Right atrium auricular region (tissue), 2 donors: ENCODE results near the gene UTS2R. TPM values are rescaled to one million over a fixed set of nuclear protein-coding genes. Genes with fewer than 3 reads are reported as not detected.
A peak's percentile ranks its signal among the peaks of the same experiment; 100 is the strongest.
"Not testable (repeated sequence)": the region's sequence is repeated elsewhere in the genome, so short reads cannot be mapped to it uniquely, and the experiment has no call there.

ENCODE experiments used
- DNase-seq: peaks from one replicate; pipeline ENCODE4 v3.0.0-alpha.2; 2019; ENCODE audit warnings: low spot score
- H3K27ac ChIP-seq, 2 donors: fragments of 200-600 bp; sonication (generic); 1 replicate in 1 of 2; 2 replicates in 1 of 2; pipeline ENCODE4 v1.5.1; 2016 to 2019
- H3K27me3 ChIP-seq, 2 donors: fragments of 200-600 bp; sonication (generic); one replicate each; pipeline versions ENCODE4 v1.5.1 to v1.6.0; 2017 to 2019
- H3K36me3 ChIP-seq: fragments of 200-600 bp; sonication (generic); one replicate; pipeline ENCODE4 v1.5.1; 2016
- H3K4me1 ChIP-seq, 2 donors: fragments of 200-600 bp; sonication (generic); one replicate each; pipeline versions ENCODE4 v1.5.1 to v1.6.0; 2017 to 2019
- H3K4me3 ChIP-seq, 2 donors: fragments of 200-600 bp; sonication (generic); 1 replicate in 1 of 2; 2 replicates in 1 of 2; pipeline ENCODE4 v1.5.1; 2017 to 2019; ENCODE audit warnings: mild to moderate bottlenecking in 1 of 2, moderate library complexity in 1 of 2
- H3K9me3 ChIP-seq, 2 donors: fragments of 200-600 bp; sonication (generic); one replicate each; pipeline ENCODE4 v1.5.1; 2019
- CTCF ChIP-seq, 2 donors: fragments of 200-600 bp; sonication (generic); IDR thresholded peaks; one replicate each; pipeline ENCODE4 v1.5.1; 2019; ENCODE audit warnings: antibody characterized with exemption in 2 of 2
- total RNA-seq, 2 donors: library from RNA; depleted of rRNA; stranded (reverse); fragments of >200 nt; gene quantifications; one replicate each; pipeline ENCODE4 v1.1.0, GENCODE V29; 2016

UTS2R gene
- total RNA-seq, 2 donors from 2014 or later = 0.44 to 16.9 TPM

GRCh38 chr17:82372249-82373071 is 895 bp downstream of the UTS2R start:
- TF ChIP-seq CTCF (IDR thresholded peaks at IDR 0.05) = no peak
- Histone ChIP-seq H3K4me3 (peak overlapping the region; percentile 33 to 43), H3K36me3 (no peaks in the 10 kb centered on the region), H3K27me3 (peaks cover 0 to 17% of the 10 kb centered on the region in 2 donors), H3K4me1 (peaks cover 0 to 27% of the 10 kb centered on the region in 2 donors), H3K9me3 (no peaks in the 10 kb centered on the region), H3K27ac (peak overlapping the region in 1 of 2 donors; percentile 22)
- no peak for DNase-seq

DNA sequence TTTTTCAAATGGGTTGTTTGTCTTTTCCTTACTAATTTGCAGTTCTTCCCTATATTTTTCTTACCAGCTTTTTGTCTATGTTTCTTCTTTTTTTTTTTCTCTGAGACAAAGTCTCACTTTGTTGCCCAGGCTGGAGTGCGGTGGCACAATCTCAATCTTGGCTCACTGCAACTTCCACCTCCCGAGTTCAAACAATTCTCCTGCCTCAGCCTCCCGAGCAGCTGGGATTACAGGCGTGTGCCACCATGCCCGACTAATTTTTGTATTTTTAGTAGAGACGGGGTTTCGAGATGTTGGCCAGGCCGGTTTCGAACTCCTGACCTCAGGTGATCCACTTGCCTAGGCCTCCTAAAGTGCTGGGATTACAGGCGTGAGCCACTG is 1.5 kb downstream of the UTS2R start:
- not testable (repeated sequence) for DNase-seq, H3K4me3 ChIP-seq, H3K36me3 ChIP-seq, H3K9me3 ChIP-seq, H3K27ac ChIP-seq
- H3K27me3 ChIP-seq = peaks cover 0 to 17% of the 10 kb centered on the region in 2 donors
- peaks cover 0 to 27% of the 10 kb centered on the region in 2 donors for H3K4me1 ChIP-seq

DNA sequence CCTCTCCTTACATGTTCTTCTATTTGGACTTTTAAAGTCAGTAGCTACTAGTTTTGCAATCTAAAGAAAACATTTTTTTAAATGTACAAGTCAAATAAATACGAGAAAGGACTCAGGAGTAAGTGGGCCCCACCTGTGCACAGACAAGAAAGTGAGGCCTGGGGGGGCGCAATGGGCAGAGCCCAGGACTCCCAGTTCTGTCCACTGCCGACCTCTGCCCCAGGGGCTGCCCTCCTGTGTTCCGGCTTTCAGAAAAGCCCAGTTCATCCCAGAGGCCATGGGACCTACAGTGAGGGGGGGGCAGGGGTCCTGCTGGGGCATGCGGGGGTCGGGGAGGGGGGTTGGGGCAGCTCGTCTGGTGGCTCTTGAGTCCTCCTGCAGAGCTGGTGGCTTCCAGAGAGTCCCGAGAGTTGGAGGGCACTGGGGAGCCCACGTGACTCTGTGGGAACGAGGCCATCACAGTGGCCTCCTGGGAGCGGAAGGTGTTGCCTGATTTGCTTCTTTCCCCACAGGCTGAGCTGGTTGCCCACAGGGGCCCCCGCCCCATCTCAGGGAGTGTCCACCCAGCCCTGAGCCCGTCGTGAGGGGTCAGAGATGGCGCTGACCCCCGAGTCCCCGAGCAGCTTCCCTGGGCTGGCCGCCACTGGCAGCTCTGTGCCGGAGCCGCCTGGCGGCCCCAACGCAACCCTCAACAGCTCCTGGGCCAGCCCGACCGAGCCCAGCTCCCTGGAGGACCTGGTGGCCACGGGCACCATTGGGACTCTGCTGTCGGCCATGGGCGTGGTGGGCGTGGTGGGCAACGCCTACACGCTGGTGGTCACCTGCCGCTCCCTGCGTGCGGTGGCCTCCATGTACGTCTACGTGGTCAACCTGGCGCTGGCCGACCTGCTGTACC is 2.4 kb downstream of the UTS2R start:
- H3K27ac ChIP-seq = no peak overlapping the region
- no peaks in the 10 kb centered on the region for H3K9me3 ChIP-seq
- H3K27me3 ChIP-seq = peaks cover 0 to 17% of the 10 kb centered on the region in 2 donors
- TF ChIP-seq CTCF (IDR thresholded peaks at IDR 0.05) = no peak
- no peak for DNase-seq
- H3K36me3 ChIP-seq = no peaks in the 10 kb centered on the region
- H3K4me1 ChIP-seq = peaks cover 0 to 27% of the 10 kb centered on the region in 2 donors
- H3K4me3 ChIP-seq = no peak overlapping the region

GRCh38 chr17:82374626-82375331 is 3.2 kb downstream of the UTS2R start:
- no peak for DNase-seq
- no peaks in the 10 kb centered on the region for H3K36me3 ChIP-seq
- TF ChIP-seq CTCF (IDR thresholded peaks at IDR 0.05) = no peak
- no peak overlapping the region for H3K27ac ChIP-seq
- no peak overlapping the region for H3K4me3 ChIP-seq
- H3K9me3 ChIP-seq = no peaks in the 10 kb centered on the region
- H3K4me1 ChIP-seq = peaks cover 0 to 30% of the 10 kb centered on the region in 2 donors
- peaks cover 0 to 17% of the 10 kb centered on the region in 2 donors for H3K27me3 ChIP-seq

DNA sequence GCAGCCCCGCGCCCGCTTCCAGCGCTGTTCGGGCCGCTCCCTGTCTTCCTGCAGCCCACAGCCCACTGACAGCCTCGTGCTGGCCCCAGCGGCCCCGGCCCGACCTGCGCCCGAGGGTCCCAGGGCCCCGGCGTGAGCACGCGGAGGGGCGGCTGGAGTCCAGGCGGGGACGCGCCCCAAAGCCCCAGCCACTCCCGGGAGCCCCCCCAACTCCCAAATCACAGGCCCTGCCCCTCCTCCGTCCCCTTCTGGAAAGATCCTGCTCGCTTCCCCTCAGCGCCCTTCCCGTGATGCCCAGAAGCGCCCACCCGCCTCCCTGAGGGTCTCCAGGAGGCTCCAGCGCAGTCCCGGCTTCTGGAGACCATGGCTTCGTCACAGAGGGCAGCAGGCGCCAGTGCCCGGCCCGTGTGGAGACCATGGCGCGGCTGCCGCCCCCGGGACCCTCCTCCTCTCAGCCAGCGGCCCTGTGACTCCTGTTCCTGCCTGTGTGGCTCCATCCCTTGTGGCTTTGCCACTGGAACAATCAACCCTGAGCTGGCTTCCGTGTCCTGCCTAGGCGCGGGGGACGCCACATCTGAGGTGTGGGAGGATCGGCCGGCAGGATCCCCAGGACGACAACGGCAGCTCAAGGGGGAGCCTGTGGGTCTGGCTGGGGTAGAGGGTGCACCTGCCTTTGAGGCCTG is 3.9 kb downstream of the UTS2R start:
- TF ChIP-seq CTCF (IDR thresholded peaks at IDR 0.05) = no peak
- Histone ChIP-seq H3K36me3 (no peaks in the 10 kb centered on the region), H3K4me1 (peaks cover 0 to 28% of the 10 kb centered on the region in 2 donors), H3K4me3 (no peak overlapping the region), H3K27me3 (peaks cover 0 to 17% of the 10 kb centered on the region in 2 donors), H3K9me3 (no peaks in the 10 kb centered on the region), H3K27ac (no peak overlapping the region)
- DNase-seq = no peak
